HG02938 (cell line): ENCODE measurements around the gene CDS1.
A peak's percentile ranks its signal among the peaks of the same experiment; 100 is the strongest.
"Not testable (repeated sequence)": the region's sequence is repeated elsewhere in the genome, so short reads cannot be mapped to it uniquely, and the experiment has no call there.

Experiments used
- ATAC-seq: cut with Tn5 transposase; IDR thresholded peaks from one replicate; pipeline ENCODE4 v1.9.1; 2021; ENCODE audit warnings: mild to moderate bottlenecking, moderate library complexity; ENCODE audit not compliant: unreplicated experiment

CDS1 gene

GRCh38 chr4:84582988-84583875, at the start of gene CDS1:
TSS of gene CDS1 (plus strand) at chr4:84583127. CDS start at chr4:84583402, 275 bp downstream.
- peak; percentile 47 for ATAC-seq

- ATAC-seq = no peak
Measured at GRCh38 chr4:84535901-84536300, 47.0 kb upstream of the CDS1 start.

GRCh38 chr4:84545093-84545492, 37.8 kb upstream of the CDS1 start:
- no peak for ATAC-seq

GRCh38 chr4:84547211-84547610, 35.7 kb upstream of the CDS1 start:
- ATAC-seq = no peak

- ATAC-seq = not testable (repeated sequence)
Measured at GRCh38 chr4:84549191-84549590, 33.7 kb upstream of the CDS1 start.

- no peak for ATAC-seq
Measured at GRCh38 chr4:84562156-84562555, 20.8 kb upstream of the CDS1 start.

- ATAC-seq = no peak
Measured at GRCh38 chr4:84563002-84563401, 19.9 kb upstream of the CDS1 start.

- ATAC-seq = no peak
Measured at GRCh38 chr4:84565951-84566350, 17.0 kb upstream of the CDS1 start.

- ATAC-seq = no peak
Measured at GRCh38 chr4:84568496-84568895, 14.4 kb upstream of the CDS1 start.

GRCh38 chr4:84569009-84569408, 13.9 kb upstream of the CDS1 start:
- ATAC-seq = no peak

- ATAC-seq = no peak
Measured at GRCh38 chr4:84573385-84574068, 9.4 kb upstream of the CDS1 start.

GRCh38 chr4:84574069-84574720, 8.7 kb upstream of the CDS1 start:
- no peak for ATAC-seq

- no peak for ATAC-seq
Measured at GRCh38 chr4:84578540-84579402, 4.2 kb upstream of the CDS1 start.

GRCh38 chr4:84579403-84579776, 3.5 kb upstream of the CDS1 start:
- no peak for ATAC-seq

GRCh38 chr4:84582302-84582987, 482 bp upstream of the CDS1 start:
- peak; percentile 76 for ATAC-seq

- ATAC-seq = no peak
Measured at GRCh38 chr4:84583876-84584380, 1.0 kb downstream of the CDS1 start.

GRCh38 chr4:84585251-84585650, 2.3 kb downstream of the CDS1 start:
- no peak for ATAC-seq

GRCh38 chr4:84594724-84595123, 11.8 kb downstream of the CDS1 start:
- ATAC-seq = no peak

GRCh38 chr4:84596826-84597225, 13.9 kb downstream of the CDS1 start:
- no peak for ATAC-seq

GRCh38 chr4:84597450-84597849, 14.5 kb downstream of the CDS1 start:
- no peak for ATAC-seq
